Measurements from ENCODE around the gene NEMF.

- no peak for TF ChIP-seq CTCF (IDR thresholded peaks at IDR 0.05)
- TF ChIP-seq POLR2A (IDR thresholded peaks at IDR 0.05), result no peak
Measured at GRCh38 chr14:49895480-49895879, 42.9 kb upstream of the NEMF start.

Measured in right lobe of liver (tissue), 4 donors.